H1 (cell line): Measurements from ENCODE around the gene ANAPC2. TPM values are rescaled to one million over a fixed set of nuclear protein-coding genes. Genes with fewer than 3 reads are reported as not detected.

Experiments
- CHD7 ChIP-seq: fragments of 300-600 bp; sonication (generic); IDR thresholded peaks from 2 replicates; pipeline ENCODE4 v1.7.1; 2012; ENCODE audit warnings: low read length, moderate library complexity, mild to moderate bottlenecking, inconsistent platforms; ENCODE audit not compliant: insufficient replicate concordance
- E2F6 ChIP-seq: IDR thresholded peaks from 2 replicates; pipeline ENCODE4 v1.6.1; 2012; ENCODE audit warnings: inconsistent platforms
- polyA plus RNA-seq, 7 experiments: library from polyadenylated mRNA; depleted of rRNA in 3 of 7; stranded (reverse) in 5 of 7; unstranded in 2 of 7; fragments of >200 nt in 5 of 7; fragments of 200-250 nt in 2 of 7; gene quantifications; 1 replicate in 5 of 7; 2 replicates in 1 of 7; 4 replicates in 1 of 7; pipeline versions ENCODE4 v1.2.1 to v1.2.3, GENCODE V29; 2011 to 2013; ENCODE audit warnings: missing spikeins in 2 of 7, mixed read lengths in 2 of 7
- total RNA-seq: library from RNA; stranded (reverse); fragmentation: NEBNext Ultra II Directional; extraction: Animal tissue kit (Norgen Biotek cat#: 25700); gene quantifications from 2 replicates; pipeline ENCODE4 v1.2.1, GENCODE V29; 2021

ANAPC2 gene
- total and polyA plus RNA-seq, 2 of the 8 experiments (the other 6 are each of a cell fraction or from before 2014, with no cell fraction given), result 30.2 to 37.7 TPM

- no peak for TF ChIP-seq E2F6
- no peak for TF ChIP-seq CHD7
These were observed 47.1 kb downstream of the ANAPC2 start (continued) for GRCh38 chr9:137141050-137141810.
